GM23338 (cell line): ENCODE measurements around the gene GLCE. TPM values are rescaled to one million over a fixed set of nuclear protein-coding genes. Genes with fewer than 3 reads are reported as not detected.

Experiments
- ATAC-seq: fragments of 200-7000 bp; cut with Tn5 transposase; 3 replicates; pipeline ENCODE4 v1.9.1; 2020
- DNase-seq: peaks from one replicate; pipeline ENCODE4 v3.0.0-alpha.2; 2015; ENCODE audit warnings: low spot score
- H2AFZ ChIP-seq: fragments of 200-600 bp; sonication (generic); 2 replicates; pipeline ENCODE4 v1.8.0; 2016; ENCODE audit warnings: antibody characterized with exemption, mild to moderate bottlenecking, moderate library complexity
- H3F3A ChIP-seq: fragments of 200-600 bp; sonication (generic); replicated peaks from 2 replicates; pipeline ENCODE4 v1.8.0; 2017; ENCODE audit warnings: antibody characterized with exemption, mixed run types, low read depth
- H3K27ac ChIP-seq: fragments of 200-600 bp; sonication (generic); 2 replicates; pipeline ENCODE4 v1.6.1; 2016; ENCODE audit warnings: low read depth
- H3K27me3 ChIP-seq: fragments of 200-600 bp; sonication (generic); 2 replicates; pipeline ENCODE4 v1.8.0; 2016; ENCODE audit warnings: mild to moderate bottlenecking, mixed run types, moderate library complexity; ENCODE audit not compliant: insufficient read depth
- H3K36me3 ChIP-seq: fragments of 200-600 bp; sonication (generic); 2 replicates; pipeline ENCODE4 v1.8.0; 2016; ENCODE audit warnings: mild to moderate bottlenecking; ENCODE audit not compliant: insufficient read depth
- H3K4me1 ChIP-seq: fragments of 200-600 bp; sonication (generic); 2 replicates; pipeline ENCODE4 v1.8.0; 2016; ENCODE audit warnings: mild to moderate bottlenecking, moderate library complexity; ENCODE audit not compliant: insufficient read depth
- H3K4me2 ChIP-seq: fragments of 200-600 bp; sonication (generic); 2 replicates; pipeline ENCODE4 v1.7.1; 2017; ENCODE audit warnings: mixed run types
- H3K4me3 ChIP-seq: fragments of 200-600 bp; sonication (generic); 2 replicates; pipeline ENCODE4 v1.6.1; 2016; ENCODE audit warnings: mixed run types
- H3K79me2 ChIP-seq: fragments of 200-600 bp; sonication (generic); replicated peaks from 2 replicates; pipeline ENCODE4 v1.8.0; 2017; ENCODE audit warnings: mild to moderate bottlenecking; ENCODE audit not compliant: insufficient read depth
- H3K9me2 ChIP-seq: fragments of 200-600 bp; sonication (generic); 2 replicates; pipeline ENCODE4 v1.8.0; 2017; ENCODE audit not compliant: insufficient read depth
- H4K20me1 ChIP-seq: fragments of 200-600 bp; sonication (generic); replicated peaks from 2 replicates; pipeline ENCODE4 v1.8.0; 2017; ENCODE audit warnings: mild to moderate bottlenecking; ENCODE audit not compliant: insufficient read depth
- H3K27ac Mint-ChIP-seq: 2 replicates; pipeline ENCODE4 v1.8.0; 2020; ENCODE audit warnings: inconsistent platforms, mild to moderate bottlenecking, moderate library complexity, mixed read lengths
- H3K27me3 Mint-ChIP-seq: 3 replicates; pipeline ENCODE4 v1.8.0; 2022; ENCODE audit warnings: low read depth, mild to moderate bottlenecking, moderate library complexity, mixed read lengths, inconsistent platforms; ENCODE audit not compliant: insufficient read depth, poor library complexity
- H3K36me3 Mint-ChIP-seq: 3 replicates; pipeline ENCODE4 v1.8.0; 2021; ENCODE audit warnings: low read depth, mild to moderate bottlenecking, inconsistent platforms, moderate library complexity, mixed read lengths
- H3K4me1 Mint-ChIP-seq: 3 replicates; pipeline ENCODE4 v1.8.0; 2020; ENCODE audit warnings: mild to moderate bottlenecking, inconsistent platforms, mixed read lengths
- H3K4me3 Mint-ChIP-seq: 3 replicates; pipeline ENCODE4 v1.8.0; 2021; ENCODE audit warnings: moderate library complexity, mild to moderate bottlenecking, inconsistent platforms, mixed read lengths
- H3K9me3 Mint-ChIP-seq: 3 replicates; pipeline ENCODE4 v1.8.0; 2020; ENCODE audit warnings: moderate library complexity, mild to moderate bottlenecking, inconsistent platforms, mixed read lengths
- CTCF ChIP-seq, 2 experiments: fragments of 200-600 bp in 1 of 2; sonication (generic) in 1 of 2; conservative IDR thresholded peaks; 2 replicates each; pipeline versions ENCODE4 v1.5.1 to v1.6.1; 2016 to 2017; ENCODE audit warnings: antibody characterized with exemption in 2 of 2, low read depth in 2 of 2, mild to moderate bottlenecking in 2 of 2, moderate library complexity in 1 of 2
- EZH2 ChIP-seq: fragments of 200-600 bp; sonication (generic); IDR thresholded peaks from one replicate; pipeline ENCODE4 v1.8.0; 2017; ENCODE audit warnings: antibody characterized with exemption, mild to moderate bottlenecking, low read depth; ENCODE audit not compliant: unreplicated experiment
- EZH2phosphoT487 ChIP-seq: fragments of 200-600 bp; sonication (generic); IDR thresholded peaks from one replicate; pipeline ENCODE4 v1.8.1; 2018; ENCODE audit warnings: antibody characterized with exemption; ENCODE audit not compliant: unreplicated experiment
- POLR2AphosphoS5 ChIP-seq: IDR thresholded peaks from 2 replicates; pipeline ENCODE4 v1.6.1; 2016; ENCODE audit warnings: antibody characterized with exemption, low read depth
- REST ChIP-seq: IDR thresholded peaks from one replicate; pipeline ENCODE4 v1.6.1; 2018; ENCODE audit warnings: antibody characterized with exemption; ENCODE audit not compliant: unreplicated experiment
- STAT1 ChIP-seq: IDR thresholded peaks from one replicate; pipeline ENCODE4 v1.6.1; 2016; ENCODE audit warnings: antibody characterized with exemption; ENCODE audit not compliant: unreplicated experiment
- ZNF114 ChIP-seq: fragments of 250-450 bp; sonication (Bioruptor Pico); IDR thresholded peaks from 2 replicates; pipeline ENCODE4 v1.5.0; 2020; ENCODE audit warnings: mild to moderate bottlenecking, moderate library complexity
- ZNF331 ChIP-seq: fragments of 250-450 bp; sonication (Bioruptor Pico); IDR thresholded peaks from 2 replicates; pipeline ENCODE4 v1.5.0; 2020; ENCODE audit warnings: low read depth, mild to moderate bottlenecking, moderate library complexity
- ZNF462 ChIP-seq: fragments of 250-450 bp; sonication (Bioruptor Pico); IDR thresholded peaks from 2 replicates; pipeline ENCODE4 v1.5.0; 2020; ENCODE audit warnings: mild to moderate bottlenecking, moderate library complexity
- polyA plus RNA-seq: library from polyadenylated mRNA; unstranded; fragments of >200 nt; fragmentation: Nextera tagmentation; extraction: Ambion mirVana; gene quantifications from 2 replicates; pipeline ENCODE4 v1.2.1, GENCODE V29; 2016
- total RNA-seq: library from RNA; depleted of rRNA; stranded (reverse); fragments of >200 nt; shearing (Covaris generic); gene quantifications from 2 replicates; pipeline ENCODE4 v1.2.3, GENCODE V29; 2014

GLCE gene
- total and polyA plus RNA-seq, 2 experiments from 2014 or later = 7.5 to 15.5 TPM

GRCh38 chr15:69217381-69217780, 56.9 kb downstream of the GLCE start (continued):
- TF ChIP-seq REST = no peak

GRCh38 chr15:69219690-69220089, 59.3 kb downstream of the GLCE start:
- Mint-ChIP-seq H3K27me3 (peaks cover 2% of the 10 kb centered on the region), H3K4me3 (no peak overlapping the region), H3K27ac (no peak overlapping the region), H3K9me3 (peaks cover 3% of the 10 kb centered on the region; the same call in 1 of the 3 replicates), H3K36me3 (peaks cover 17% of the 10 kb centered on the region; the same call in 2 of the 3 replicates), H3K4me1 (peaks cover 13% of the 10 kb centered on the region)
- Histone ChIP-seq H3F3A (no peaks in the 10 kb centered on the region), H3K4me3 (no peak overlapping the region), H2AFZ (no peak overlapping the region), H4K20me1 (no peaks in the 10 kb centered on the region), H3K27me3 (no peaks in the 10 kb centered on the region), H3K4me1 (peaks cover 7% of the 10 kb centered on the region; the same call in 1 of the 2 replicates), H3K9me2 (no peaks in the 10 kb centered on the region), H3K4me2 (no peak overlapping the region), H3K79me2 (no peaks in the 10 kb centered on the region), H3K27ac (no peak overlapping the region), H3K36me3 (no peaks in the 10 kb centered on the region)
- no peak for DNase-seq
- TF ChIP-seq ZNF331 (CRISPR knock-in tag) = no peak
- TF ChIP-seq EZH2 = no peak
- TF ChIP-seq POLR2AphosphoS5 = no peak
- TF ChIP-seq ZNF462 (CRISPR knock-in tag) = no peak
- TF ChIP-seq ZNF114 (CRISPR knock-in tag) = no peak
- no peak for TF ChIP-seq EZH2phosphoT487
- no peak for TF ChIP-seq STAT1
- TF ChIP-seq REST = no peak
- no peak for TF ChIP-seq CTCF (conservative IDR thresholded peaks at IDR 0.05; ENCODE audit: low read depth in 2 of 2)
- no peak for ATAC-seq
